NCI-H2081 (cell line): ENCODE measurements around the gene TNIK.

Experiments used
- DNase-seq, 2 experiments: peaks; one replicate each; lab custom pipeline; 2025; lab: John Stamatoyannopoulos, UW

Gene TNIK

DNA sequence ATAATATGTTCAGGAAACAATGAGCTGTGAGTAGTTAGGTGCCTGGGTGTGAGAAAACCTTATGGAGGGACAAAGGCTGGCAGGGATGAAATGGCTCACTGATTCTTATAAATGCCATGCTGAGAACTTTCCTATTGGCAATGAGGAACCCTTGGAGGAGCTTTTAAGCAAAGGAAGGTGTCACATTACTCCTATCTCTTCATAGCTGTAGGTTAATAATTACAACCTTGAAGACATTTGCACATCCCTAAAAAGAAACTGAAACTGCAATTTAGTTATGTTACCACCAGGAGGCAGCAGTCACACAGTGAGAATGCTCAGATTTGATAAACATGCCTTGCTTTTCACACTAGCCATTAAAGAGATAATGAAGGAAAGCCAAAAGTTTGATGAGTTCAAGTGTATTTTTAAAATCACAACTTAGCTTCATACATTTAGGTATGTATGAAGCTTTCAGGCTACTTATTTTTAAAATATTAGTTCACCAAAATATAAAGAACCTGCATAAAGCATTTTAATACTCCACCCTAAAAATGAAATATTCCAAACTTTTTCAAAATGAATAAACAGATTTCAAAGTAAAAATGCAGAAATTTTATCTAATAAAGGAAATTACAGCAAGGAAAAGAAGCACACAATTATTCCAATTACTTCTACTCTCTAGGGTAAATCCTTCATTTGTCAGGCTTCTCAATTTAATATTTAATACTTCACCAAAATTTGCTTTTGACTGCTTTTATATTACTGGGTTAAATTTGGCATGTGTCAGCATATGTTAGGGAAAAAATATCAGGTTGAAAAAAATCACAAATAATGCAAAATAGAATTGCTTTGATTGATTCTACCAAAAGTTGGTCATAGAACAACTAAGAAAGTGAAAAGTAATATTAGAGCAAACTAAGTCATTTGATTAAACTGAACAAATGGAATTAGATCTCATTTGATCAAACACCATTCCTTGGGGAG is 296.8 kb downstream of the TNIK start:
- peak; percentile 24 to 27 for DNase-seq

GRCh38 chr3:171160325-171160724 is 299.9 kb downstream of the TNIK start:
- no peak for DNase-seq

DNA sequence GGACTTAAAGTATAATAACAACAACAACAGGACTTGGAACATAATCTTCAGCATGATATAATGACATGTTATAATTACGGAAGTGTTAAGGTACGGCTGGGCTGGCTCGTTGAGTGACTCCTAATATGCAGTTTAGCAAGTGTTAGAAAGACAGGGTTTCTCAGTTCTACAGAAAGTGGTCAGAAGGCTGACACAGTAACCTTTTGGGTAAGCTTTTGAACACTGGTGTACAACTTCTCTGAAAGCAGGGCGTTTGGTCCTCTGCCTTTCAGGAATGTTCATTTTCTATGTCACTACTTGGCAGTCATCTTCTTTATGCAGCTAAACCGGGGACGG is 300.4 kb downstream of the TNIK start:
- DNase-seq, result no peak

GRCh38 chr3:171159024-171159821 is 301.0 kb downstream of the TNIK start:
- DNase-seq, result no peak

DNA sequence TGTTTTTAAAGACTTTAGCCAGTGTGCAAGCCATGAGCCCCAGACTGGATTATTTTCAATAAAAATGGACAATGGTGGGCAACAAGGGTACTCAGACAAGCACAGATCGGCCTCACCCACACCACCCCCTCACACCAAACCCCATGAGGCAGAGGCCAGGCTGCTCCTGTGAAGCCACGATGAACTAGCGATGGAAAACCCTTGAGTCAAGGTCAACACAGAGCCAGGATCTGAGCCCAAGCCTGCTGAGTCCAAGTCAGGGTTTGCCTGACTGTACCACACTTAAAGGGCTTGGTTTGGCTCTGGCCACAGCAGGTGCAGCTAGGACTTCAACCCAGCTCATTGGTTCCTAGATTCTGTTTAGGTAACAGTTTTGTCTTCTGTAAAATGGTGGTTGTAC is 302.2 kb downstream of the TNIK start:
- DNase-seq, result no peak

- no peak for DNase-seq
Measured at GRCh38 chr3:171157286-171157685, 302.9 kb downstream of the TNIK start.

- DNase-seq, result no peak
Measured at GRCh38 chr3:171156401-171157010, 303.7 kb downstream of the TNIK start.

DNA sequence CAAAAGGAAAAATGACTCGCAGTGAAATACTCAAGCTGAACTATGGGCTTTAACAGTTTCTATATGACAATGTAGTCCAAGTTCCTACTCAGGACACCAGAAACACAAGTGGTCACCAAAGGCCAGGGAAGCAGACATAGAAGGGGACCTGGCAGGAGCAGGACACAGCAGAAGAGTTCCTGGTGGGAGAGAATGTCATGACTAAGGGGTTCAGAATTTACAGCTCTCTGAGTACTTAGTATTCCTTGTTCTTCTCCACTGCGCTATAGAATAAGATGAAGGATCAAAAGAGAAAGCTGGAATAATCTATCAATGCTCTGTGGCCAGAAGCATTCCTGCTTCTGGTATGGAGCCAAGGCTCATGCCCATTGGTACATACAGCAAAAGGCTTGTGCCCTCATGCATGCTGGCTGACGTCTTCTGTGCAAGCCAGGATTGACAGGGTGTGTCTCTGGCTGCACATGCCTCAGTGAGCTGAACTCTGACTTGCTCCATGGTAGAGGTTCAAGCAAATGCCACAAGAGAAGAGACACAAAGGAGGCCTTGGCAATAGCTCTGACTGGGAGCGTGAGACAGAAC is 305.0 kb downstream of the TNIK start:
- DNase-seq, result no peak

- no peak for DNase-seq
Measured at GRCh38 chr3:171150945-171151344, 309.3 kb downstream of the TNIK start.

- DNase-seq, result no peak
Measured at GRCh38 chr3:171149526-171150116, 310.6 kb downstream of the TNIK start.

DNA sequence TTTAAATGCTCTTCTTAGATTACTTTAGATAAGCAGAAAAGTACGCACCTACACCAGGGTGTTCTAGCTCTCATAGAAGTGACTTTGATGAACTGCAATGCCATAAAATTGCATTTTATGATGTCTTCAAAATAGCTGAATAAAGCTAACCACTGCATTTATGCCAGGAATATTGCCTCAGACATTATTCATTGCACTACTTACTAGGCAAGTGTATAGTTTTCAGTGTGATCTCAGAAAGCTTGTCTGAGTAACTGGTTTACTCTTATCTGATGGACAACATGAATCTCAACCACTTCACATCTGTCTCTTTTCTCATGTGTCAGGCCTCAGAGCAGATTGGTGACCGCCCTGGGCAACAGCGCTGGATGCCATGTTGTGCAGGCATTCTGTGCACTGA is 314.4 kb downstream of the TNIK start:
- DNase-seq, result no peak

DNA sequence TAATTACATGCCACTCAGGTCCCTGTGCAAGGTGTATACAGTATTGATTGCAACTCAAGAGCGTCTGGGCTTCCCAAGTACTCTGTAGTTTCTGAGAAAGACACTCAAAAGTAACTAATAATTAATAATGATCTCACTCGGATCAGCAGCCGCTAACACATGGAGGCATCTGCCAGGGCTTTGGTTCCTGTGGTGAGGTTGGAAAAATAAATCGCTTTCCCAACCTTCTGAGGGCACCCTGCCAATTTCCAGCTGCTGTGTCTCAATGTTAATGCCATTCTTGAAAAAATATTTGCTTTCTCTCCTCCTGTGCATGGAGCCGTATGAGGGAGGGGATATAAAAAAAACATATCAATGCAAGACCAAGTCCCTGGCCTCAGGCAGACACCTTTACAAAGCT is 317.2 kb downstream of the TNIK start:
- peak; percentile 68 to 90 for DNase-seq

DNA sequence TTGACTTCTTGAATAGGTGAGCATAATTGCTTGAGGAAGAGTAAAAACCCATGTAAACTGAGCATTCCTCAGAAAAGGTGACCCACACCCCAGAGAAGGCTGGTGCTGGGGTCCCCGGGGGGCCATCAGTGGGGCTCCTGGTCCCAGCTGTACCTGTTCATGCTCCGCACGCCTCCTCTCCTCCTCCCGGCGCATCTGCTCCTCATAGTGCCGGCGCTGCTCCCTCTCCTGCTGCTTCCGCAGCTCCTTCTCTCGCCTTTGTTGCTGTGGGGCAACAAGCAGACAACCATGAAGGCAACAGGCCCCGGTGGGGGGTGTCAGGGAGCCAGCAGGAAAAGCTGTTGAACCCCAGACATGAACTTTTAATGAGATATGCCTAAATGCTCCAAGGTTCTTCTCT is 320.0 kb downstream of the TNIK start:
- no peak for DNase-seq

- DNase-seq, result no peak
Measured at GRCh38 chr3:171138027-171138426, 322.2 kb downstream of the TNIK start.

DNA sequence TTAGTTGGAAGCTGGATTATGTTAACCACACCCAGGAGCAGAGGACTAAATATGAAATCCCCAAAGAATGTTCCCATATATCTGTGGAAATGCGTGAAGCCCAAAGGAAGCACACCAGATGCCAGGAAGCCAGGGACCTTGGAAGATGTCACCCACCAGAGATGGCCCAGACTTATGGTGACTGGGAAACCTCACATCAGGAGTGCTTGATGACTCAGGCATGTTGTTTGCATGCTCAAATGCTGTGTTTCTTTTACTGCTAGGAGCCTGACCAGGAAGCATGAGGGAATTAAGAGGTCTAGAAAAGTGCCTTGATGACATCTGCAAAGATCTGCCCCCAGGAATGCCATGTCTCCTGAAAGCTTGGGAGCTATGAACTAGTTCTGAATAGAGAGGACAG is 324.7 kb downstream of the TNIK start:
- no peak for DNase-seq

- no peak for DNase-seq
Measured at GRCh38 chr3:171133796-171134569, 326.2 kb downstream of the TNIK start.

DNA sequence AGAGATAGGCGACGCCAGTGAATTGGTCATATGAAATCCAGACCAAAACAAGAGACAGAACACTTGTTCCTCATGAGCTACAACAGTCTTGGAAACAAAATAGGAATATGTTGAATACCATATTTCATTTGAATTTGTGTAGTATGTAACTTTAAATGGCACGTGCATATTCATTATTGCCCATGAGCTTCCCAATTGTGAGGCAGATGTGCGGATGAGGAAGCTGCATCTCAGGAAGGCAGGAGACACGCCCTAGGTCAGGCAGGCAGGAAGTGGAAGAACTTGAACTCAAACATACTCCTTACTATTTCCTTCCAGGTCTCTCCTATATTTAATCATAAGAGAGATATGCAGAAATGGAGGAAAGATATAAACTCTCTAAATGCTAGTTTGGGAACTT is 326.9 kb downstream of the TNIK start:
- no peak for DNase-seq

DNA sequence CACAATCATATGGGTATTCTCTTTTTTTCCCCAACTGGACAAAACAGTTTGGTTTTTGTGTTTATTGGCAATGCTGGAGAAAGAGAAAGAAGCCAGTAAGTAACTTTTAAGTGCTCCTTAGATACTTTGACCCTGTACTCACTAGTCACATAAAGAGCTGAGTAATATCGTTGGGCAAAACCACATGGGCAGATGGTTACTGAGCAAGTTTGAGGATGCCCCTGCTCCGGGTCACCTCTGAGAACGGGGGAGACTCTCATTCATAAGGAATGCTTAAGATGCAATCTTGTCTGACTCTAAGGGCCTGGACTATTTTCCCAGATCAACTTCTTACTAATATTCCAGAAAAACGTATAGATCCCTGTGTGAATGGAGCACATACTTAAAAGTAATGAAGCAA is 327.3 kb downstream of the TNIK start:
- DNase-seq, result no peak

- DNase-seq, result no peak
Measured at GRCh38 chr3:171129827-171130226, 330.4 kb downstream of the TNIK start.

DNA sequence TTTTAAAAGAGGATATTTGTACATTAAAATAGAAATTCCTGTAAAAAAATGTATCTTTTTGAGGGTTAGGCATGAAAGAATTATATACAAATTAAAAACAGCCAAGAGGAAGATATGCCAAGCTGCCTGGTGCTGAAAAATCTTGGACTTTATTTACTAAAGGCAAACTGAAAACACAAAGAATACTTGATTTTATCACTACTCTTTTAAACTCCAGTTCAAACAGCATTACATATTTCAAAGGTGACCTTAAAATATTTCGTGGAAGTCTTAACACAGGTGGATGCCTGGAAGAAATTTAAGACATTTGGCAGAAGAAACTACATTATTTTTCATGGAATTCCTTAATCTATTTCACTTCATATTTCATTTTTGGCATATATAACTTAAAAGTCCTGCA is 332.6 kb downstream of the TNIK start:
- DNase-seq, result no peak
